ENCODE measurements around the gene PKP2. TPM values are rescaled to one million over a fixed set of nuclear protein-coding genes. Genes with fewer than 3 reads are reported as not detected.

Gene PKP2
- total and polyA plus RNA-seq, 4 donors = 8.6 to 35.7 (median 12.8) TPM

- no peak for TF ChIP-seq EGR1 (IDR thresholded peaks at IDR 0.05; ENCODE audit: low read depth in 2 of 2)
- no peak for TF ChIP-seq NR2F2 (IDR thresholded peaks at IDR 0.05)
- no peak for TF ChIP-seq GABPA (IDR thresholded peaks at IDR 0.05 in 1 of 2, conservative IDR thresholded peaks at IDR 0.05 in 1 of 2)
- no peak for TF ChIP-seq FOXA1 (IDR thresholded peaks at IDR 0.05)
- TF ChIP-seq RAD21 (IDR thresholded peaks at IDR 0.05) = no peak
- no peak for TF ChIP-seq HNF4A (conservative IDR thresholded peaks at IDR 0.05)
- no peak for TF ChIP-seq MAX (IDR thresholded peaks at IDR 0.05)
- TF ChIP-seq FOXA2 (IDR thresholded peaks at IDR 0.05) = no peak
- H3K9me3 ChIP-seq (ENCODE audit: control insufficient read depth in 4 of 4, low read length in 3 of 4) = no peaks in the 10 kb centered on the region
- 65% methylated on average over 2 of the region's 2 CpGs for WGBS
- no peak overlapping the region for H3K4me3 ChIP-seq (ENCODE audit: low read depth in 1 of 3, low read length in 3 of 3)
- no peak overlapping the region for H3K9ac ChIP-seq (ENCODE audit: low read depth in 1 of 2, low read length in 2 of 2)
- H3K27ac ChIP-seq (ENCODE audit: low read depth in 1 of 2, low read length in 2 of 2) = no peak overlapping the region
- peaks cover 4 to 28% (median 20%) of the 10 kb centered on the region in 4 donors for H3K4me1 ChIP-seq (ENCODE audit: control insufficient read depth in 4 of 4, insufficient read depth in 4 of 4, low read length in 3 of 4)
- H3K27me3 ChIP-seq (ENCODE audit: control insufficient read depth in 4 of 4, insufficient read depth in 4 of 4, low read length in 3 of 4) = no peaks in the 10 kb centered on the region
- DNase-seq (ENCODE audit: low spot score) = no peak
- H3K36me3 ChIP-seq (ENCODE audit: control insufficient read depth in 4 of 4, insufficient read depth in 3 of 4, low read depth in 1 of 4, low read length in 3 of 4) = no peaks in the 10 kb centered on the region
Measured at GRCh38 chr12:32891526-32891925, 5.1 kb downstream of the PKP2 start.

- no peaks in the 10 kb centered on the region for H3K36me3 ChIP-seq (ENCODE audit: control insufficient read depth in 4 of 4, insufficient read depth in 3 of 4, low read depth in 1 of 4, low read length in 3 of 4)
- H3K4me1 ChIP-seq (ENCODE audit: control insufficient read depth in 4 of 4, insufficient read depth in 4 of 4, low read length in 3 of 4) = peaks cover 2 to 21% (median 11%) of the 10 kb centered on the region in 4 donors
- H3K4me3 ChIP-seq (ENCODE audit: low read depth in 1 of 3, low read length in 3 of 3) = no peak overlapping the region
- no peak overlapping the region for H3K9ac ChIP-seq (ENCODE audit: low read depth in 1 of 2, low read length in 2 of 2)
- DNase-seq (ENCODE audit: low spot score) = no peak
- WGBS = 83% methylated on average over 5 of the region's 5 CpGs
- H3K9me3 ChIP-seq (ENCODE audit: control insufficient read depth in 4 of 4, low read length in 3 of 4) = no peaks in the 10 kb centered on the region
- H3K27ac ChIP-seq (ENCODE audit: low read depth in 1 of 2, low read length in 2 of 2) = no peak overlapping the region
- no peak for TF ChIP-seq GABPA (IDR thresholded peaks at IDR 0.05 in 1 of 2, conservative IDR thresholded peaks at IDR 0.05 in 1 of 2)
- no peak for TF ChIP-seq ATF3 (IDR thresholded peaks at IDR 0.05)
- no peak for TF ChIP-seq YY1 (IDR thresholded peaks at IDR 0.05)
- no peak for TF ChIP-seq EGR1 (IDR thresholded peaks at IDR 0.05; ENCODE audit: low read depth in 2 of 2)
- no peak for TF ChIP-seq TAF1 (conservative IDR thresholded peaks at IDR 0.05)
- TF ChIP-seq SP1 (IDR thresholded peaks at IDR 0.05) = no peak
- no peak for TF ChIP-seq MAX (IDR thresholded peaks at IDR 0.05)
- TF ChIP-seq HNF4G (IDR thresholded peaks at IDR 0.05) = no peak
- no peak for TF ChIP-seq RAD21 (IDR thresholded peaks at IDR 0.05)
- TF ChIP-seq JUND (IDR thresholded peaks at IDR 0.05) = no peak
- TF ChIP-seq RXRA (IDR thresholded peaks at IDR 0.05) = no peak
- TF ChIP-seq, protein P1, sequence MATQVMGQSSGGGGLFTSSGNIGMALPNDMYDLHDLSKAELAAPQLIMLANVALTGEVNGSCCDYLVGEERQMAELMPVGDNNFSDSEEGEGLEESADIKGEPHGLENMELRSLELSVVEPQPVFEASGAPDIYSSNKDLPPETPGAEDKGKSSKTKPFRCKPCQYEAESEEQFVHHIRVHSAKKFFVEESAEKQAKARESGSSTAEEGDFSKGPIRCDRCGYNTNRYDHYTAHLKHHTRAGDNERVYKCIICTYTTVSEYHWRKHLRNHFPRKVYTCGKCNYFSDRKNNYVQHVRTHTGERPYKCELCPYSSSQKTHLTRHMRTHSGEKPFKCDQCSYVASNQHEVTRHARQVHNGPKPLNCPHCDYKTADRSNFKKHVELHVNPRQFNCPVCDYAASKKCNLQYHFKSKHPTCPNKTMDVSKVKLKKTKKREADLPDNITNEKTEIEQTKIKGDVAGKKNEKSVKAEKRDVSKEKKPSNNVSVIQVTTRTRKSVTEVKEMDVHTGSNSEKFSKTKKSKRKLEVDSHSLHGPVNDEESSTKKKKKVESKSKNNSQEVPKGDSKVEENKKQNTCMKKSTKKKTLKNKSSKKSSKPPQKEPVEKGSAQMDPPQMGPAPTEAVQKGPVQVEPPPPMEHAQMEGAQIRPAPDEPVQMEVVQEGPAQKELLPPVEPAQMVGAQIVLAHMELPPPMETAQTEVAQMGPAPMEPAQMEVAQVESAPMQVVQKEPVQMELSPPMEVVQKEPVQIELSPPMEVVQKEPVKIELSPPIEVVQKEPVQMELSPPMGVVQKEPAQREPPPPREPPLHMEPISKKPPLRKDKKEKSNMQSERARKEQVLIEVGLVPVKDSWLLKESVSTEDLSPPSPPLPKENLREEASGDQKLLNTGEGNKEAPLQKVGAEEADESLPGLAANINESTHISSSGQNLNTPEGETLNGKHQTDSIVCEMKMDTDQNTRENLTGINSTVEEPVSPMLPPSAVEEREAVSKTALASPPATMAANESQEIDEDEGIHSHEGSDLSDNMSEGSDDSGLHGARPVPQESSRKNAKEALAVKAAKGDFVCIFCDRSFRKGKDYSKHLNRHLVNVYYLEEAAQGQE (IDR thresholded peaks at IDR 0.05) = no peak
- TF ChIP-seq FOXA1 (IDR thresholded peaks at IDR 0.05) = no peak
- TF ChIP-seq CTCF (IDR thresholded peaks at IDR 0.05; ENCODE audit: low read depth, low read length, missing input control) = no peak
- TF ChIP-seq HNF4A (conservative IDR thresholded peaks at IDR 0.05) = no peak
- TF ChIP-seq ZBTB33 (IDR thresholded peaks at IDR 0.05) = no peak
- no peak for TF ChIP-seq NR2F2 (IDR thresholded peaks at IDR 0.05)
- H3K27me3 ChIP-seq (ENCODE audit: control insufficient read depth in 4 of 4, insufficient read depth in 4 of 4, low read length in 3 of 4) = no peaks in the 10 kb centered on the region
Measured at GRCh38 chr12:32889011-32889760, 7.4 kb downstream of the PKP2 start.

All from liver (tissue), 9 donors.